GM18868 (cell line): ENCODE measurements around the gene PLOD1.
"Not testable (repeated sequence)": the region's sequence is repeated elsewhere in the genome, so short reads cannot be mapped to it uniquely, and the experiment has no call there.

ENCODE experiments used
- ATAC-seq: cut with Tn5 transposase; IDR thresholded peaks from one replicate; pipeline ENCODE4 v1.9.1; 2021; ENCODE audit warnings: mild to moderate bottlenecking, moderate library complexity; ENCODE audit not compliant: unreplicated experiment

PLOD1 gene

DNA sequence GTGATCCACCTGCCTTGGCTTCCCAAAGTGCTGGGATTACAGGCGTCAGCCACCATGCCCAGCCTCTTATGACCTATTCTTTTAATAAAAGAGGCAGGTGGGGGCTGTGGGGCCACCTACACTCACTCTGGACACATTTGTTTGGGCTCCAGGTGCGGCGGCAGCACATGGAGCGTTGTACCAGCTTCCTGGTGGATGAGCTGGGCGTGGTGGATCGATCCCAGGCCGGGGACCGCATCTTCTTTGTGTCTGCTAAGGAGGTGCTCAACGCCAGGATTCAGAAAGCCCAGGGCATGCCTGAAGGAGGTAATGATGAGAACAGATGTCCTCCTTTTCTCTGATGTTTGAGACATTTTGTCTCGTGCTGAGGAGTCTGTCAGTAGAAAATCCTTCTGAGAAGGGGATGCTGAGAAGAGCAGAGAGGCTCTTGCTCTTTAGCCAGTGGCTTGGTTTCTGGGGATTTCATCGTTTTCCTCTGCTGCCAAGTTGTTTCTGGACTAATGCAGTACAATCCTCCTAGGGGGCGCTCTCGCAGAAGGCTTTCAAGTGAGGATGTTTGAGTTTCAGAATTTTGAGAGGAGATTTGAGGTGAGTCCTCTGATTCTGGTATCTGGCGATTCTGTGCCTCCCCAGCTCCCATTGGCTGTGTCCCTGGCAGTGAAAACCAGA is 66.9 kb downstream of the PLOD1 start:
- ATAC-seq, result no peak

DNA sequence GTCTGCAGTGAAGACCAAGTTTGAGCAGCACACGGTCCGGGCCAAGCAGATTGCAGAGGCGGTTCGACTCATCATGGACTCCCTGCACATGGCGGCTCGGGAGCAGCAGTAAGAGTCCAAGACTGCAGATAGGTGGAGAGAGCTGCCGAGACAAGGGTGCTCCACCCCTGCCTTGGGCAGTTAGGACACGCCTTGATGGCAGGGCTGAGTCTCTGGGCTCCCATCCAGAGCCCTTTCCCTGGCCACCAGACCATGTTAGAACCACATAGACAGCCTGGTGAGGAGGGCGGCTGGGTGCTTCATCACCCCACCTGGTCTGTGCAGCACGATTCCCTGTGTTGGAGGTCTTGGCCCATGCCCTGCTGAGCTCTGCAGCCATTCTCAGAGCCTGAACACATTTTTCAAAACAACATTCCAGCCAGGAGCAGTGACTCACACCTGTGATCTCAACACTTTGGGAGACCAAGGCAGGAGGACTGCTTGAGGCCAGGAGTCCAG is 67.5 kb downstream of the PLOD1 start:
- no peak for ATAC-seq

GRCh38 chr1:12003762-12004161 is 69.2 kb downstream of the PLOD1 start:
- no peak for ATAC-seq

DNA sequence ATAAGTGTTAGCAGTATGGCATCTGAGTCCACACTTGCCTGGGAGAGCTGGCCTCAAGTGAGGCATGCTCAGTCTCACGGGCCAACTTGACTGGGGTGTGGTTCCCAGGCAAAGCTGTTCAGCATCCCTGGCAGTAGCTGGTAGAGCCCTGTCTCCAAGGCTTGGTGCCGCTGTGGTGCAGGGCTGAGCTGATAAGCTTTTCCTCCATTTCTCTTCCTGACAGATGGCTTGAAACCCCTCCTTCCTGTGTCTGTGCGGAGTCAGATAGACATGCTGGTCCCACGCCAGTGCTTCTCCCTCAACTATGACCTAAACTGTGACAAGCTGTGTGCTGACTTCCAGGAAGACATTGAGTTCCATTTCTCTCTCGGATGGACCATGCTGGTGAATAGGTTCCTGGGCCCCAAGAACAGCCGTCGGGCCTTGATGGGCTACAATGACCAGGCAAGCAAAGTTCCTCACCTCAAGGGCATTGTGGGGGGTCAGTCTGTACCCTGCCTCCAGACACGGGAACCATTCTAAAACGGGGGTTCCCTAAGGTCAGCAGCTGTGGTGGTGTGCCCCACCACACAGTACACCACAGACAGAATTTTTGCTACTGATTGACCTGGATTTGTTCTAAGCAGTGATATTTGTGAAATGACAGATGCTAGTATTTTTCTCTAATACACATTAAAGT is 71.1 kb downstream of the PLOD1 start:
- ATAC-seq, result no peak

DNA sequence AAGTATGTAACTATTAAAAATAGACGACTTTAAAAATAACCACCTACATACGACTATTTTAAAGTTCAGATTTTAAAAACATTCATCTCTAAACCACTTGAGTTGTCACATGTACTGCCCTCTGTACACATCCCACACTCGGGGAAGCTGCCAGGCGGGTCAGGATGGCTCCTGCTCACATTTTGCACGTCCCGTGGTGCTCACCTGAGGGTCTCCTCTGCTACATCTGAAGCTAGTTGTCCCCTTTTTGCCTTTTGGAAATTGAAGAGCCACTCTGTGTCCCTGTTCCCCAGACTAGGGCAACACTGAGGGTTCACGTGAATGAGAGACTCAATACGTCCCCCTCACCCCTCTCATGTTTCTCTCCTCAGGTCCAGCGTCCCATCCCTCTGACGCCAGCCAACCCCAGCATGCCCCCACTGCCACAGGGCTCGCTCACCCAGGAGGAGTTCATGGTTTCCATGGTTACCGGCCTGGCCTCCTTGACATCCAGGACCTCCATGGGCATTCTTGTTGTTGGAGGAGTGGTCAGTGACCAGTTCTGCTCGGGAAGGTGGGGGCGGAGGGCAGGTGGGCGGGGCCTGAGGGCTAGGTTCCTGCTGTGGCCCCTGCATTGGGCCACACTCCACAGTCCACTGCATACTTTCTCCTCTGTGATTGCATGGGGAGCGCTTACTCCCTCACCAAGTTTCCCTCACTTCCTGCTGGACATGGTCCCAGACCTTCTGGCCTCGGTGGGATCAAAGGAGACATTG is 71.8 kb downstream of the PLOD1 start:
- ATAC-seq, result no peak

DNA sequence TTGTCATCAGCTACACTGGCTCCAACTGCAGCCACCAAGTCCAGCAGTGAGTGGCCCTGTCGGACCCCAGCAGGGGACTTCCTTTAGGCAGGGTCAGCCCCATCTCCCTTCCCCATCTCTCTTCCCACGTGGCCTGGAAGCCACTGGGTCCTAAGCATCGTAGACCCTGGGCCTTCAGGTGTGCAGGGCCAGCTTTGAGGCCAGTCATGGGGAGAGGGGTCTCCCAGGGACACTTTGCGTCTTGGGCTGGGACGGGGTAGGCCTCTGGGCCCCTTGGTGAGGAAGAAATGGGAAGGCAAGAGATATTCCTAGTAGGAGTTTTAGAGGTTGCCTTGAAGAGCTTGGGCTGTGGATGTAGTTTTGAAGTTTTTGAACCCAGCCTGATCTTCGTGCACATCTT is 72.7 kb downstream of the PLOD1 start:
- ATAC-seq, result no peak

DNA sequence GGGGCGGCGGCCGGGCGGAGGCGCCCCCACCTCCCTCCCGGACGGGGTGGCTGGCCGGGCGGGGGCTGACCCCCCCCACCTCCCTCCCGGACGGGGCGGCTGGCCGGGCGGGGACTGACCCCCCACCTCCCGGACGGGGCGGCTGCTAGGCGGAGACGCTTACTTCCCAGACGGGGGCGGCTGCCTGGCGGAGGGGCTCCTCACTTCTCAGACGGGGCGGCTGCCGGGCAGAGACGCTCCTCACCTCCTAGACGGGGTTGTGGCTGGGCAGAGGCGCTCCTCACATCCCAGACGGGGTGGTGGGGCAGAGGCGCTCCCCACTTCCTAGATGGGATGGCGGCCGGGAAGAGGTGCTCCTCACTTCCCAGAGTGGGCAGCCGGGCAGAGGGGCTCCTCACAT is 73.8 kb downstream of the PLOD1 start:
- ATAC-seq, result not testable (repeated sequence)

DNA sequence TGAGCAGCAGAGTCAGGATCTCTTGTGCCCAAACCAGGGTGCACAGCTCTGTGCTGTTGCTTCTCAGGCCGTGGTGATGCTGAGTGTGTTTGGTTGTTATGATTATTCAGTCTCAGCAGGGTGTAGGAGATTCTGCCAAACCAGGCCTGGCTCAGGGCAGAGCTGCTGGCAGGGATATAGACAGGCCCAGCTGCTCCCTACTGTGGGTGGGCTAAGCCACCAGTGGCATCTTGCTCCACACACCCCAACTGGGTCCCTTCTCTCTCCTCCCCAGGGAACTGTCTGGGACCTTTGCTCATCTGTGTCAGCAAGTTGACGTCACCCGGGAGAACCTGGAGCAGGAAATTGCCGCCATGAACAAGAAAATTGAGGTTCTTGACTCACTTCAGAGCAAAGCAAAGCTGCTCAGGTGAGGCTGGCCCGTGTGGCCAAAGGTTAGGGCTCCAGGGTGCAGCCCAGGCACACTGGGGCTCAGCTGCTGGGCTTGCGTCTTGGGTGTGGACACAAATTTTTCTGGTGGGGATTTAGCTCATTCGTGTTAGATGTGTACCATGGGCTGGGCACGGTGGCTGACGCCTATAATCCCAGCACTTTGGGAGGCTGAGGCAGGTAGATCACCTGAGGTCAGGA is 74.9 kb downstream of the PLOD1 start:
- ATAC-seq, result no peak

GRCh38 chr1:12010746-12011570 is 76.4 kb downstream of the PLOD1 start:
- ATAC-seq, result no peak

DNA sequence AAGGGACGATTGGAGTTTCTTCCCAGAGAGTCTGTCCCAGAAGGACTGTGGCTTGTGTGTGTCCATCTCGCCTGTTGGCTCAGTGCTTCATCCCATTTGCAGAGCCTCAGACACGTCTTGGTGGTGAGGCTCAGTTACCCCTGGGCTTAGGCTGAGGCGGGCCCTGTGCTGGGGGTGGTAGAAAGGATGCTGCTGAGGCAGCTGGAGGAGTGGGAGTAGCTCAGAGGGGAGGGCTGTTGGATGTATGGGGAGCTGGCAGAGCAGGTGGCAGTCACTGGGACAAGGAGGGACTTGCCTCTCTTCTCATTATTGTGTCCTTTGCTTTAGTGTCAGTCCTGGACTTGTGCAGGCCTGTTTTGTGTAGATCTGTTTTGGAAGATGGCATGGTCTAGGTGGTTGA is 77.5 kb downstream of the PLOD1 start:
- no peak for ATAC-seq

DNA sequence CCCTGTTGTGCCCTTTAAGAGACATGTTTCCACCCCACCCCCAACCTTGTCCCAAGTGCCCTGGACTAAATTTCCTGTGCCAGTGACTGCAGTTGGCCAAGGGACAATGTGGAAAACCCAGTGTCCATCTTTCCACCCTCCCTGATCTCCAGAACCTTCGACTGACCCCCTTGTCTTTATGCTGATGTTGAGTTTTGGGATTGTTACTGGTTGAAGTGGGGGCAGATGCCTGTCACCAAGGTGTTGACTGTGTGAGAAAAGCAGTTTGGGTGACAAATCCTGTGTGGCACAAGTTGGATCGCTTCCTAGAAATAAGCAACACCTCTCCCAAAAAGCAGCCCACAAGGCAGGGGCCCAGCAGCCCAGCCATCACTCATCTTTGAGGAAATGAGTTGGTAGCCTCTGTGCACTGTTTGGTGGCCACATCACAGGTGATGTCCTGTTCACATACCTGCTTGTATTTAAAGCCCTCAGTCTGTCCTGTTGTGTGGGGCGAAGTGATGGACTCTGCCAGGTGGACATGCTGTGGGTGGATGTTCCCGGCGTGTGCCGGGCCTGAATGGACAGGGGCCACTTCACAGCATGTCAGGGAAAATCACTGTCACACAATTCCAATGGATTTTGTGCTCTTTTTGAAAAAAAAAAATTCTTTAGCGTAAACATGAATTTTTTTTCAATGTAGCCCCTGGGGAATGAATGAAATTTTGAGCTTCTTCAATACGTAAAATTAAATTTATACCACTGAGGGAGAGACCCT is 78.2 kb downstream of the PLOD1 start:
- ATAC-seq, result no peak

GRCh38 chr1:12014141-12014991 is 79.8 kb downstream of the PLOD1 start:
- ATAC-seq, result no peak

GRCh38 chr1:12015001-12015491 is 80.5 kb downstream of the PLOD1 start:
- no peak for ATAC-seq

DNA sequence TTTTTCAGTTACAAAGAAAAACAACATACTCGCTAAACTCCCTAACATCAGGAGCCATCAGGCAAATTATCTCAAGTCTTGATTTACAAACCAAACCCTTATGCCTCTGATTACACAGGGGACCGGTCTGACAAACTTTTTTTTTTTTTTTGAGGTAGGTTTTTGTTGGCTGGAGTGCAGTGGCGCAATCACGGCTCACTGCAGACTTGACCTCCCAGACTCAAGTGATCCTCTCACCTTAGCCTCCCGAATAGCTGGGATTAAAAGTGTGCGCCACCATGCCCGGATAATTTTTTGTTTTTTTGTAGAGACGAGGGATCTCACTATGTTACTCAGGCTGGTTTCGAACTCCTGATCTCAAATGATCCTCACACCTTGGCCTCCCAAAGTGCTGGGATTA is 81.0 kb downstream of the PLOD1 start:
- no peak for ATAC-seq

DNA sequence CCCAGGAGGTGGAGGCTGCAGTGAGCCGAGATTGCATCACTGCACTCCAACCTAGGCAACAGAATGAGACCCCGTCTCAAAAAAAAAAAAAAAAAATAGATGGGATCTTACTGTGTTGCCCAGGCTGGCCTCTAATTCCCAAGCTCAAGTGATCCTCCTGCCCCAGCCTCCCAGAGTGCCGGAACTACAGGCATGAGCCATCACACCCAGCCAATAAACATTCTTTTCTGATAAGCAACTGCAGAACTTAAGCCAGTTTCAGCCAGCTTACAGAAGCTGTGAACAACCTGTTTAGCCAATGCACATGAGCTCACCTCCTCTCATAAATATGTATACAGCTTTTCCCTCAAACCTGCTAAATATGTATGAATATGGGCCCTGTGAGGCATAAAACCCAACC is 81.7 kb downstream of the PLOD1 start:
- no peak for ATAC-seq

DNA sequence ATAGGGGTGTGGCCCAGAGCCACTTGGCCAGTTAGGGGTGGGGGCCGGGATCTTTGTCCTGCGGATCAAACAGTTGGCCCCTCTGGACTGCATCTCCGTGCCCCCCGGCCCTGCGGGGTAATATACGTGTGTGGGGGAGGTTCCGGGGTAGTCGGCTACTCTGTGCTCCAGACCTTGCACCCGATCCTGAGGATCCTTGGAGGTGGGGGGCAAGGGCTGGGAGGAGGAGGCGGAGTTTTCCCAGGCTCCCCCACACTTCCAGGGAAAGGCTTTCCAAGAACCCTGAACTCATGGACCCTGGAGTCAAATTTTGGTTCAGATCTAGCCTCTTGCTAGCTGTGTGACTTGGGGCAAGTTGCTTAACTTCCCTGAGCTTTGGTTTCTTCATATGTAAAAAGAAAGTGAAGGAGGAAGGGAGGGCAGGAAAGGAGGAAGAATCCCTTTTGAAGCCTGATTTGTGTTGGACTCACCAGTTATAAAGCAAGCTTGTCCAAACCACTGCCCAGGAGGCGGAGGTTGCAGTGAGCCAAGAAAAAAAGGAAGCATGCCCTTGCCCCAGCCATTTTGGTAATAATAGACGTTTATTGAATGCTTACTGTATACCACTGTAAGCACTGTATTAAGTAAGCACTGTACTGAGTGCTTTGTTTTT is 85.5 kb downstream of the PLOD1 start:
- ATAC-seq, result no peak

DNA sequence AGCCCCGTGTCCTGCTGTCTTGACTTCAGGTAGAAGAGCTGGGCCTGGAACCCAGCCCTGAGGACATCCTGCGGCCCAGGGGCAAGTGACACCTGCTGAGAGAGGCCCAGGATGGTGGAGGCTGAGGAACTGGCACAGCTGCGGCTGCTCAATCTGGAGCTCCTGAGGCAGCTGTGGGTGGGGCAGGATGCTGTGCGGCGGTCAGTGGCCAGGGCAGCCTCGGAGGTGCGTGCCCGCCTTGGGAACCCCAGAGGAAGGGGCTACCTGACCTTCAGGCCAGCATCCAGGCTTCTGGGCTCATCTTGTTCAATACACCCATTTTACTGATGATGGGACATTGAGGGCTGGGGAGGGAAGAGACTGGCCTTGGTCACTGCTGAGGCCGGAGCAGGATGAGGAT is 87.1 kb downstream of the PLOD1 start:
- ATAC-seq, result no peak

DNA sequence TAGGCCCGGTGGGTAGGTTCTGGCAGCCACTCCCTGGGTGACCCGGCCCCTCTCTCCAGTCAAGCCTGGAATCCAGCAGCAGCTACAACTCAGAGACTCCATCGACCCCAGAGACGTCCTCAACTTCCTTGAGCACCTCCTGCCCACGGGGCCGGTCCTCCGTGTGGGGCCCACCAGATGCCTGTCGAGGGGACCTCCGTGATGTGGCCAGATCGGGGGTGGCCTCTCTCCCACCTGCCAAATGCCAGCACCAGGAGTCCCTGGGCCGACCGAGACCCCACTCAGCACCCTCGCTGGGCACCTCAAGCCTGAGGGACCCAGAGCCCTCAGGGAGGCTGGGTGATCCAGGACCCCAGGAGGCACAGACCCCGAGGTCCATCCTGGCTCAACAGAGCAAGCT is 87.5 kb downstream of the PLOD1 start:
- no peak for ATAC-seq
